NCI-H345 (cell line): ENCODE results near the gene GPT2.
A peak's percentile ranks its signal among the peaks of the same experiment; 100 is the strongest.
"Not testable (repeated sequence)": the region's sequence is repeated elsewhere in the genome, so short reads cannot be mapped to it uniquely, and the experiment has no call there.

Source experiments
- DNase-seq: peaks from one replicate; lab custom pipeline; 2025; lab: John Stamatoyannopoulos, UW

The GPT2 gene

DNA sequence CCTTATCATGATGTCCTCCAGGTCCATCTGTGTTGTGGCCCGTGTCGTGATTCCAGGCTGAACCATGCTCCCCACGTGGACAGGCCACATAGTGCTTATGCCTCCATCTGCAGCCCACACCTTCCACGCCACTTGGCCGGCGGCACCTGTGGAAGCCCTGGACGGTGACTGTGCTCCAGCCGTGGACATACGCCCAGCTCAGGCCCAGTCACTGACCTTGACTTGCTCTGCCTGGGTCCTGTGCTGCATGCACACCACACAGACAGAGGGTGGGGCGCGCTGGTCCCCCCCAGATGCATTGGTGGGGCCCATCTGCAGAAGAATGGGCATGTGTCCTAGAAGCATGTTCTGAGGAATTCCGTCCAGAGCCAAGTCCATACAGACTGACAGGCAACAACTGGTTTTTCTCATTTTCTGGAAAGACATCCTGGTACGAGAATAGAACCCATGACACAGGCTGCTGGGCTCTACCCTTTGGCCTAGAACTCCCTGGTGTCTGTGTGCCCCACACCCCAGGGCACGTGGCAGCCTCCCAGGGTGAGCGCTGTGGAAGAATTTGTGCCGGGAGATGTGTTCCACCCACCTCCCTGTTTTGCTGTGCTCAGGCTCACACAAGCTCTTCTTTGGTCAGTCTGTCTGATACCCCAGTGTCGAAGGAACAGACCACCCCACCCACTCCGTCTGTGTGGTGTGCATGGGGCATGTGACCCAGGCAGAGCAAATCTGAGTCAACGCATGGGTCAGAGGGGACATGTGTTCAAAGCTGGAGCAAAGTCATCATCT, 39.5 kb downstream of the GPT2 start:
- DNase-seq: no peak

GRCh38 chr16:46924402-46924801, 40.2 kb downstream of the GPT2 start:
- no peak for DNase-seq

DNA sequence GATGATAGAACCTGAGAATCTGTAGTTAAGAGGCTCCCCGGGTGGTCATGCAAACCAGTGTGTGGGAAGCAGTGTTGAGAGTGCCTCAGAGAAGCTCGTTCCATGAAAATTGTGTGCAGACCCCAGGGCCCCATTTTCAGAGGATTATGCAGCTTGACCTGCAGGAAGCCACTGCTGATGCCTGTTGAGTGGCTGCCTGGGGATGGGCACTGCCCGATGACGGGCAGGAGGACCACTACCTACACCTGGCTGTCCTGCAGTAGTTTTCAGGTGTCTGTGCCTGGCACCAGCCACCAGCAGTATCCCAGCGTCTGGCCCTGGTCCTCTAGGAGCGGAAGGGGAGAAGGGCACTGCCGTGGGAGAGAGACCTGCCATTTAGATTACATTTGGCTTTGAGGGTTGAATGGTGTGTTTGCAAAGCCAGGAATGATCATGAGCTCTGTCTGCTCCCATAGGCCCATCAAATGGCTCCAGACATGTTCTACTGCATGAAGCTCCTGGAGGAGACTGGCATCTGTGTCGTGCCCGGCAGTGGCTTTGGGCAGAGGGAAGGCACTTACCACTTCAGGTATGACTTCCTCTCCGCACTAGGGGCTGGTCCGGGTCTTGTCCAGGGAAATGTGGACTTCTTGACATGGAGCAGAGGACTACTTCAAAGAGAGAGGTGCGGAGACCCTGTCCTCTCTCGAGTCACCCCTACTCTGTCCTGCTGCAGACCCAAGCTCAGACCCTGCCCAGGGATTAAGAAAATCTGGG, 42.5 kb downstream of the GPT2 start:
- no peak for DNase-seq

DNA sequence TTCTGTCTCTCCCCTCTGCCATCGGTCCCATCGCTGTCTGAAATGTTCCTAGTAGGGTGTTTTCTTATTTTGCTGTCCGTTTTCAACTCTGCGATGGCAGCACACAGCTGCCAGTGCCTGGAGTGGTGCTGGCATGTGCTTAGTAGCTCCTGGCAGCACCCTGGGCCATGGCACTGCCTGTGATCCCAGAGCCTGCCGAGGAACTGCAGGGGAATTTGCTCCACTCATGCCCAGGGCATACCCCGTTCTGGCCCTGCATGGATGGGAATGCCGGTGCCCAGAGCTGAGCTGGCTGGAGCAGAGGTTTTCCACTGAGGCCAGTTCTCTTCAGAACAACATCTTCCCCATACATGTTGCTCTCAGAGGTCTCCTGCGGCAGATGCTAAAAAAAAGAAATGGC, 43.1 kb downstream of the GPT2 start:
- DNase-seq: no peak

GRCh38 chr16:46928811-46929210, 44.6 kb downstream of the GPT2 start:
- DNase-seq: no peak

DNA sequence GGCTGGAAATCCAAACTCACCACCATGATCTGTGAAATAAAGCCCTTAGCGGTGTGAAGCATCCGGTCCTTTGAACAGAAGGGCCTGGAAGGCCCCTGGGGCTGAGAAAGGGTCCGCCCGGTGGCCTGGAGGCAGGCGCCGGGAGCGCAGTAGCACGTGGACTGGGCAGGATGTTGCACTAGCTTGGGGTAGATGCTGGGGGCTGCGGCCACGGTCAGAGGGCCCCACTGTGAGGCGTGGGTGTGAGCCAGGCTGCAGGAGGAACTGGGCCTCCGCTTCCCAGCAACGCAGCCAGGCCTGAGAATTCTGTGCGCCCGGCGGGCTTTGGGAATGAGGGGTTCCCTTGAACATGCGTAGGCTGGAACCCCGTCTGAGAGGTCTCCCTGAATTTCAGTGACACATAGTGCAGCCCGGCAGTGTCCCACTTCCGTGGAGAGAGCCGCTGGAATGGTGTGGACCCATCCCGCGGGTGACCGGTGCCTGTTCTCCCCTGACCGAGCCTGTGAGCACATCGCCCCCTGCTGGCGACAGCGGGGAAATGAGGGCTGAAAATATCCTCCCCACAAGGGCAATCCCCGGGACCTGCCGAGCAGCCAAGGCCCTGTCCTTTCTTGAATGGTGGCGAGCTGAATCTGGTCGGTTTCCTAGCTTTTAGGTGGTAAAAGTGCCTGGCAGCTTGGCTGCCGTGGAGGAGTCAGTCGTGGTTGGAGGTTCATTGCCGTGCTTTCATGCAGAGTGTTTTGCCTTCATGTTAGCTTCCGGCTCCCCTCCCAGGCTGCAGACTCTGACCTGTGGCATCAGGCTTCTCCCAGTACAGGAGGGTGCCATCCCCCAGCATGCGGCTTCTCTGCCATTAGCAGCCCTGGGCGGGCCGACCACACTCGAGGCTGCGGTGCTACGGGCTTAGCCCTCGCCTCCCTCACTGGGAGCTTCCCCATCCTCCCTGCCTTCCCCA, 45.5 kb downstream of the GPT2 start:
- DNase-seq: peak; percentile 6

DNA sequence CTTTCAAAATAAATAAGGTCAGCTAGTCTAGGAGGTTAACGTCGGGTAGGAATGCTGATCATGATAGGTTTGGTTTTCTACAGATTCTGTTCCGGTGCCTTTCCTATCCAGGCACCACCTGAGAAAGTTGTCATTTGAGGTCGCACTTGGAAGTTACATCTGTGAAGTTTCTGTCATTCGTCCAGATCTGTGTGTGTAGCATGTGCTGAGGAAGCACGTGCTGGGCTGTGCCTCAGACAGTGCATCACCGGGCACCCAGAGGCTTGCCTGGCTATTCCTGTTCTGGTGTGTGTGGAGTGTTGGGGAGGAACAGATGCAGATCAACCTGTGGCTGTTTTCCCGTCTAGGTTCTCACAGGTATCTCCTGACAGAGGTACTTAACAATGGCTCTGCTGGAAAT, 46.7 kb downstream of the GPT2 start:
- DNase-seq: no peak

- no peak for DNase-seq
Measured at GRCh38 chr16:46932802-46933201, 48.6 kb downstream of the GPT2 start.

DNA sequence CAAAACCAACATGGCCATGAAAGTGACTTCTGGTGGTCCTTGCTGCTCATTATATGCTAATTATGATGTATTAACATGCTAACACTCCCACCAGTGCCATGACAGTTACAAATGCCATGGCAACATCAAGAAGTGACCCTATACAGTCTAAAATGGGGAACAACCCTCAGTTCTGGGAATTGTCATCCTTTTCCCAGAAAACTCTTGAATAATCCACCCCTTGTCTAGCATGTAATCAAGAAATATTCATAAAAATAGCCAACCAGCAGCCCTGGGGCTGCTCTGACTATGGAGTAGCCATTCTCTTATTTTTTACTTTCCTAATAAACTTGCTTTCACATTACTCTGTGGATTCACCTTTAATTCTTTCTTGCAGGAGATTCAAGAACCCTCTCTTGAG, 53.4 kb downstream of the GPT2 start:
- DNase-seq: no peak

DNA sequence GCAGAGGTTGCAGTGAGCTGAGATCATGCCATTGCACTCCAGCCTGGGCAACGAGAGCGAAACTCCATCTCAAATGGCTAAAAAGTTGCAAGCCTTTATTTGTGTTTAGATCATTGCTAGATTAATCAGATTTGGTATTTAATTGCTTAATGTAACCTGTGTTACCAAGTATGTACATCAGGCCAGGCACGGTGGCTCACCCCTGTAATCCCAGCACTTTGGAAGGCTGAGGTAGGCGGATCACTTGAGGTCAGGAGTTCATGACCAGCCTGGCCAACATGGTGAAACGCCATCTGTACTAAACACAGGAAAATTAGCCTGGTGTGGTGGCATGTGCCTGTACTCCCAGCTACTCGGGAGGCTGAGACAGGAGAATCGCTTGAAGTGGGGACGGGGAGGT, 60.6 kb downstream of the GPT2 start:
- DNase-seq: not testable (repeated sequence)

DNA sequence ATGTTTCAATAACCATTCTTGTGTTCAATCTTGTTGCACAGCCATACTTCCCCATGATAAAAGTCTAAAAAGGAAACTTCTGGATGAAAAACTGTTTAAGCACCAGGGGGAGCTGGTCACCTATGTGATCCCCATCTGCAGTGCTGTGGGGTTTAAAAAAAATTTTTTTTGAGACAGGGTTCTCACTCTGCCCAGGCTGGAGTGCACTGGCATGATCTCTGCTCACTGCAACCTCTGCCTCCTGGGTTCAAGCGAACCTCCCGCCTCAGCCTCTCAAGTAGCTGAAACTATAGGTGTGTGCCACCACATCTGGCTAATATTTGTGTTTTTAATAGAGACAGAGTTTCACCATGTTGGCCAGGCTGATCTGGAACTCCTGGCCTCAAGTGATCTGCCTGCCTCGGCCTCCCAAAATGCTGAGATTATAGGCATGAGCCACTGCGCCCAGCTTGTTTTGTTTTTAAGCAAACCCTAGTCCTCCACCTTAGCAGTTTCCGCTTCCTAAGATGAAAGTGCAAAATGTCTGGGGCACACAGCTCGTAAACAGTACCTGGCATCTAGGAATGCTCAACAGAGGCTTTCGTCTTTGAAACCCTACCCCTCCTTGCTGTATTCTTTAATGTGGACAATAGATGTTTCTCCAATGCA, 63.9 kb downstream of the GPT2 start:
- peak; percentile 11 for DNase-seq

GRCh38 chr16:46948548-46949166, 64.5 kb downstream of the GPT2 start:
- DNase-seq: no peak

DNA sequence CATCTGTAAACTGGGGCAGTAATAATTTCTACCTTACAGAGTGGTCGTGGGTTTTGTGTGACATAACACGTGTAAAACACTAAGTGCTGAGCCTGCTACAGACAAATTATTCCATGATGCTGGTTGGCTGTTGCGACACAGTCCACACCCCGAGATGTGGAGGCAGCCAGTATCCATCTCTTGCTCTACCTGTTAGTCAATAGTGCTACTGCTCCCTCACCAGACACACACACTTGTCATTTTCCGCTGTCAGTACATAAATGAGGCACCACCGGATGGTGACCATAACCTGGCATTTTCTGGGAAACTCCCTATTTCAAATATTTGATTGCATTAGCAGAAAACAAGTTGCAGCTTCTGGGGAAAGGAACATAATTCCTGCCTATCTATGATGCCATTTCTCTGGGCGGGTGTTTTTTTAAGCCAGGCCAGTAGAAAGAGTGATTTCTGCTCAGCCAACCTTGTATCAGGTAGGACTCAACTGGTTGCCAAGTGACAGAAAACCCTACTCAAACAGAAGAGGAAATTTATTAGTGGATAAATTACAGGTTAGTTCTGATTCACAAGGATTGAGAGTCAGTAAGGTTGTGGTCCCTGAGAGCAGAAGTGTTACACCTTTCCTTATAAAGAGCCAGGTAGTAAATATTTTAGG, 65.2 kb downstream of the GPT2 start:
- DNase-seq: no peak

- no peak for DNase-seq
Measured at GRCh38 chr16:46950009-46950408, 65.8 kb downstream of the GPT2 start.

- DNase-seq: no peak
Measured at GRCh38 chr16:46954562-46954961, 70.4 kb downstream of the GPT2 start.

DNA sequence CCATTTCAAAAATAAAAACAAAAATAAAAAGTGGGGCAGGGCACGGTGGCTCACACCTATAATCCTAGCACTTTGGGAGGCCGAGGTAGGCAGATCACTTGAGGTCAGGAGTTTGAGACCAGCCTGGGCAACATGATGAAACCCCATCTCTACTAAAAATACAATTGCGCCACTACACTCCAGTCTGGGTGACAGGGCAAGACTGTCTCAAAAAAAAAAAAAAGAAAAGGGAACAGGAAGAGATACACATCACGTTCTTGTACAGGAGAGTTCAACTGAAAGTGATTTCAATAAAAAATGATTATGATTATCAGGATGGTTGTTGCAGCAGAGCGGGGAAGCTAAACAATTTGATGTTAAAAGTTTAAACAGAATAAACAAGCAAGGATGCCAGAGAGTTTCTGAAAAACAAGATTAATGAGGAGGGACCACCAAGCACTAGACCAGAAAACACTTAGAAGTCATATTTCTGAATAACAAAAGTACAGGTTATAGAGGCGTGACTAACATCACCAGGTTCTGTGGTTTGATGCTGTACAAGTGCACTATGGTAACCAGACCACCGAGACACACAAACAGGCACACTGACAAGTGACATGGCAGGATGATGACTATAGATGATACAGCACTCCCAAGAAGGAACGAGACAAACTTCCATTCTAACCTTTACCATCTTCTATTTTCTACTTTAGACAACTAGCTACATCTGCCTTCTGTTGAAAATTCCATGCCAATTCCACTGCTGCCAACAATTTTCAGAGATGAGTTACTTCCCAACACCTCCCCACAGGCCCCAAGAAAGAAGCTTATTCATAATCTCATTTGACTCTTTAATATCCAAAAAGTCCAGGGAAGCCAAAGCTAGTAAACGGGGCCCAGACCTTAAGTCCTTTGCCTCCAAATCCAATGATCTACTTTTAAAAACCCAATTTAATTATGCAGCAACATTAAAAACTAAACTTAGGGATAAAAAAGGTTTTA, 77.5 kb downstream of the GPT2 start:
- no peak for DNase-seq

DNA sequence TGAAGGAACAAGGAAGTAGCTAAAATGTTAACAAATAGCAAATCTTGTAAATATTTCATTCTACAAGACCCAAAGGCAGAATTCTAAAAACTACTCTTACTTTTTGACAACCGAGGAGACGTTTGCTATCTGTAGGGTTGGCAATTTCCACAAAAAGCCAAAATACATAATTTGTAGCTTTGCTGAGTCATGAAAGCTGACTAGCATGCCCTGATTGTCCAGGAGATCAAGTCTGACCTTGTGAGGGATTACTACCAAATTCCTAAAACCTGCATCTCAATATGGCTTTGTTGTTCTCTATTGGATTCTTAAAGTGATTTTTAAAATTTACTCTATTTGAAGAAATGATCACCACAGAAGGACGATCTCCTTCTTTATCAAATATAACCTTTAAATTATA, 78.5 kb downstream of the GPT2 start:
- no peak for DNase-seq

DNA sequence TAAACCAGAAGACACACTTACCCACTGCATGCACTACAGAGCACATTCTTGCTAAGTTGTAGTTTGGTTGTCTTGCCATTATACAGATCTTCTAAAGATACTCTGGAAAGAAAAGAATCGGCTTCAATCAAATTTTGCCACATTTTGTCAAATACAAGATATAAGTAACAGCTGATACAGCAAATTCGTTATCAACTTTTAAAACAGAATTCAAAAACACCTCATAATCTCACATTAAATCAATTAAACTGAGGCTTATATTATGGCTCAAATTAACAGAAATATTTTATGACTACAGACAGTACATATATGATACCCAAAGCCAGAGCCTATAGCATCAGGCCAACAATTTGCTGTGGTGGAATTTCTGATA, 83.9 kb downstream of the GPT2 start:
- DNase-seq: no peak

- DNase-seq: no peak
Measured at GRCh38 chr16:46970089-46970488, 85.9 kb downstream of the GPT2 start.

DNA sequence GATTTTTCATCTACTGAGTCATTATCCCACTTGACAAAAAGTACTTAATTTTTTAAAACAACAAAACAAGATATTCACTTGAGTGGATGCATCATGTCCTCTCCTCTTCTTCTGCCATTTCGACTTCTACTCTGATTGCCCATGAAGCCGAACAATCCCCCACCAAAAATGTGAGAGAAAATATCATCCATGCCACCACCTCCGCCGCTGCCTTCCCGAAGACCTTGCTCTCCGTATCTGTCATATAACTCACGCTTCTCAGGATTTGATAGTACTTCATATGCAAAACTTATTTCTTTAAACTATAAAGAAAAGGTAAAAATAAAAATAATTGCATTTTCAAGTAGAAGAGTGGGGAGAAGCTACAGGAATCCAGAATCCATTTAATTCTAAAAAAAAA, 87.1 kb downstream of the GPT2 start:
- DNase-seq: no peak
